Stimulated activated CD4-positive, alpha-beta T cell treated with anti-CD3 and anti-CD28 coated beads, Interleukin-1b, Interleukin-23, amount 100 ng/mL, for 48 hours (primary cell): Measurements from ENCODE around the gene TBKBP1.
A peak's percentile ranks its signal among the peaks of the same experiment; 100 is the strongest.

Source experiments
- DNase-seq: peaks from one replicate; pipeline ENCODE4 v3.0.0-alpha.2; 2020

The TBKBP1 gene

GRCh38 chr17:47715669-47716325, 21.8 kb downstream of the TBKBP1 start:
- DNase-seq: no peak

- DNase-seq: no peak
Measured at GRCh38 chr17:47716375-47716774, 22.4 kb downstream of the TBKBP1 start.

GRCh38 chr17:47717261-47717697, 23.3 kb downstream of the TBKBP1 start:
- peak; percentile 48 for DNase-seq

GRCh38 chr17:47717979-47718621, 24.1 kb downstream of the TBKBP1 start:
- peak; percentile 35 for DNase-seq

- DNase-seq: no peak
Measured at GRCh38 chr17:47718634-47719405, 24.9 kb downstream of the TBKBP1 start.

GRCh38 chr17:47719411-47720152, 25.6 kb downstream of the TBKBP1 start:
- peak; percentile 87 for DNase-seq

GRCh38 chr17:47720196-47720595, 26.2 kb downstream of the TBKBP1 start:
- no peak for DNase-seq

GRCh38 chr17:47720754-47721533, 27.0 kb downstream of the TBKBP1 start:
- peak; percentile 99 for DNase-seq

GRCh38 chr17:47721725-47722124, 27.8 kb downstream of the TBKBP1 start:
- peak; percentile 28 for DNase-seq

GRCh38 chr17:47724705-47725104, 30.7 kb downstream of the TBKBP1 start:
- no peak for DNase-seq

- DNase-seq: no peak
Measured at GRCh38 chr17:47725446-47726111, 31.6 kb downstream of the TBKBP1 start.

- DNase-seq: no peak
Measured at GRCh38 chr17:47726796-47727703, 33.1 kb downstream of the TBKBP1 start.

- no peak for DNase-seq
Measured at GRCh38 chr17:47727704-47728036, 33.7 kb downstream of the TBKBP1 start.

GRCh38 chr17:47728214-47728877, 34.4 kb downstream of the TBKBP1 start:
- no peak for DNase-seq

- DNase-seq: no peak
Measured at GRCh38 chr17:47729476-47729875, 35.5 kb downstream of the TBKBP1 start.

GRCh38 chr17:47730681-47731080, 36.7 kb downstream of the TBKBP1 start:
- DNase-seq: no peak

GRCh38 chr17:47731396-47731795, 37.4 kb downstream of the TBKBP1 start:
- peak; percentile 1 for DNase-seq

- no peak for DNase-seq
Measured at GRCh38 chr17:47732399-47733046, 38.6 kb downstream of the TBKBP1 start.

- peak; percentile 92 for DNase-seq
Measured at GRCh38 chr17:47733047-47733673, 39.2 kb downstream of the TBKBP1 start, which contains the start of gene TBX21. Gene TBX21, plus strand, starts transcription at chr17:47733236. Its CDS starts 219 bp downstream, at chr17:47733455.
